ENCODE measurements around the gene NDUFS6.
A peak's percentile ranks its signal among the peaks of the same experiment; 100 is the strongest.

The NDUFS6 gene

GRCh38 chr5:1801222-1801966 lies at the start of gene NDUFS6:
Gene NDUFS6 (plus strand): TSS chr5:1801407. CDS start chr5:1801418, 11 bp downstream.
- peak within 1 kb of the TSS; percentile 85 for H3K4me3 ChIP-seq (ENCODE audit: low read length)
- no peak for DNase-seq (ENCODE audit: low read depth)
- TF ChIP-seq CTCF (conservative IDR thresholded peaks at IDR 0.05; ENCODE audit: low read depth, low read length): no peak

- H3K4me3 ChIP-seq (ENCODE audit: low read length): no peak overlapping the region
- no peak for DNase-seq (ENCODE audit: low read depth)
- TF ChIP-seq CTCF (conservative IDR thresholded peaks at IDR 0.05; ENCODE audit: low read depth, low read length): no peak
Observed at GRCh38 chr5:1751864-1752822, 49.1 kb upstream of the NDUFS6 start.

- no peak overlapping the region for H3K4me3 ChIP-seq (ENCODE audit: low read length)
- DNase-seq (ENCODE audit: low read depth): no peak
- no peak for TF ChIP-seq CTCF (conservative IDR thresholded peaks at IDR 0.05; ENCODE audit: low read depth, low read length)
Observed at GRCh38 chr5:1752881-1753280, 48.3 kb upstream of the NDUFS6 start.

- no peak for TF ChIP-seq CTCF (conservative IDR thresholded peaks at IDR 0.05; ENCODE audit: low read depth, low read length)
- no peak overlapping the region for H3K4me3 ChIP-seq (ENCODE audit: low read length)
- DNase-seq (ENCODE audit: low read depth): no peak
Observed at GRCh38 chr5:1753490-1753889, 47.7 kb upstream of the NDUFS6 start.

GRCh38 chr5:1754531-1755220 lies 46.5 kb upstream of the NDUFS6 start:
- no peak for DNase-seq (ENCODE audit: low read depth)
- TF ChIP-seq CTCF (conservative IDR thresholded peaks at IDR 0.05; ENCODE audit: low read depth, low read length): no peak
- H3K4me3 ChIP-seq (ENCODE audit: low read length): no peak overlapping the region

GRCh38 chr5:1755321-1755949 lies 45.8 kb upstream of the NDUFS6 start:
- no peak overlapping the region for H3K4me3 ChIP-seq (ENCODE audit: low read length)
- TF ChIP-seq CTCF (conservative IDR thresholded peaks at IDR 0.05; ENCODE audit: low read depth, low read length): no peak
- DNase-seq (ENCODE audit: low read depth): no peak

Measured in retinal pigment epithelial cell (primary cell).